SU-DHL-6 (cell line): ENCODE results near the gene RDH13.
"Not testable (repeated sequence)": the region's sequence is repeated elsewhere in the genome, so short reads cannot be mapped to it uniquely, and the experiment has no call there.

Experiments used
- H2AFZ ChIP-seq: fragments of 200-600 bp; sonication (generic); 2 replicates; pipeline ENCODE4 v1.6.1; 2014; ENCODE audit warnings: low read depth, mild to moderate bottlenecking, moderate library complexity, mixed read lengths, antibody characterized with exemption, low read length; ENCODE audit not compliant: severe bottlenecking
- H3F3A ChIP-seq: fragments of 200-600 bp; shearing (Covaris generic); 2 replicates; pipeline ENCODE4 v1.6.0; 2016; ENCODE audit warnings: antibody characterized with exemption, mild to moderate bottlenecking; ENCODE audit not compliant: insufficient read depth
- H3K27ac ChIP-seq: fragments of 200-600 bp; sonication (generic); 2 replicates; pipeline ENCODE4 v1.5.1; 2016; ENCODE audit warnings: low read depth, mild to moderate bottlenecking, low read length, moderate library complexity, mixed read lengths
- H3K27me3 ChIP-seq: fragments of 200-600 bp; sonication (generic), shearing (Covaris generic); 2 replicates; pipeline ENCODE4 v1.6.0; 2014; ENCODE audit warnings: mild to moderate bottlenecking, low read length
- H3K36me3 ChIP-seq: fragments of 200-600 bp; sonication (generic); 2 replicates; pipeline ENCODE4 v1.6.1; 2014; ENCODE audit warnings: mild to moderate bottlenecking, low read length, mixed read lengths
- H3K4me2 ChIP-seq: fragments of 300-600, 200-600 bp; shearing (Covaris generic), sonication (generic); 2 replicates; pipeline ENCODE4 v1.6.0; 2014; ENCODE audit warnings: low read length, low read depth, mild to moderate bottlenecking; ENCODE audit not compliant: poor library complexity, severe bottlenecking
- H3K4me3 ChIP-seq: fragments of 200-600 bp; sonication (generic); 2 replicates; pipeline ENCODE4 v1.5.1; 2014; ENCODE audit warnings: antibody characterized with exemption, low read length, mild to moderate bottlenecking, mixed read lengths; ENCODE audit not compliant: insufficient read depth, poor library complexity, severe bottlenecking
- H3K79me2 ChIP-seq: fragments of 200-600 bp; sonication (generic); 2 replicates; pipeline ENCODE4 v1.6.1; 2014; ENCODE audit warnings: mild to moderate bottlenecking, low read length, moderate library complexity; ENCODE audit not compliant: insufficient read depth
- H3K9ac ChIP-seq: fragments of 200-600 bp; sonication (generic); 2 replicates; pipeline ENCODE4 v1.7.0; 2014; ENCODE audit warnings: mild to moderate bottlenecking, low read length
- H3K9me2 ChIP-seq: fragments of 200-600 bp; sonication (generic); replicated peaks from 2 replicates; pipeline ENCODE4 v1.6.1; 2014; ENCODE audit warnings: low read length; ENCODE audit not compliant: insufficient read depth
- H3K9me3 ChIP-seq: fragments of 200-600 bp; sonication (generic); 2 replicates; pipeline ENCODE4 v1.6.1; 2014; ENCODE audit warnings: low read length, mixed read lengths; ENCODE audit not compliant: insufficient read depth
- H4K20me1 ChIP-seq: fragments of 200-600 bp; sonication (generic); 2 replicates; pipeline ENCODE4 v1.6.1; 2014; ENCODE audit warnings: low read depth, mild to moderate bottlenecking, antibody characterized with exemption, low read length, moderate library complexity, mixed read lengths
- EZH2phosphoT487 ChIP-seq: fragments of 200-600 bp; sonication (generic), shearing (Covaris generic); conservative IDR thresholded peaks from 2 replicates; pipeline ENCODE4 v1.6.1; 2018; ENCODE audit warnings: mild to moderate bottlenecking, antibody characterized with exemption, low read length, moderate library complexity, mixed read lengths
- TF ChIP-seq, protein P1 (sequence below): fragments of 200-600 bp; sonication (generic); IDR thresholded peaks from one replicate; pipeline ENCODE4 v1.5.1; 2017; ENCODE audit warnings: antibody characterized with exemption, mild to moderate bottlenecking, low read length, moderate library complexity; ENCODE audit not compliant: insufficient read depth, poor library complexity, severe bottlenecking

Gene RDH13

GRCh38 chr19:55024111-55024510 lies 38.8 kb downstream of the RDH13 start:
- Histone ChIP-seq H3K79me2 (peaks cover 37% of the 10 kb centered on the region), H3K9me2 (no peaks in the 10 kb centered on the region), H3K27me3 (no peaks in the 10 kb centered on the region), H2AFZ (no peak overlapping the region), H3K9me3 (peaks cover 8% of the 10 kb centered on the region; the same call in 1 of the 2 replicates), H4K20me1 (no peaks in the 10 kb centered on the region), H3K36me3 (0 out of 2 replicates have a peak, but pooled peaks cover 3% of the 10 kb centered on the region), H3K9ac (no peak overlapping the region), H3K4me2 (no peak overlapping the region), H3K4me3 (no peak overlapping the region), H3K27ac (no peak overlapping the region), H3F3A (peaks cover 26% of the 10 kb centered on the region)
- TF ChIP-seq, protein P1, sequence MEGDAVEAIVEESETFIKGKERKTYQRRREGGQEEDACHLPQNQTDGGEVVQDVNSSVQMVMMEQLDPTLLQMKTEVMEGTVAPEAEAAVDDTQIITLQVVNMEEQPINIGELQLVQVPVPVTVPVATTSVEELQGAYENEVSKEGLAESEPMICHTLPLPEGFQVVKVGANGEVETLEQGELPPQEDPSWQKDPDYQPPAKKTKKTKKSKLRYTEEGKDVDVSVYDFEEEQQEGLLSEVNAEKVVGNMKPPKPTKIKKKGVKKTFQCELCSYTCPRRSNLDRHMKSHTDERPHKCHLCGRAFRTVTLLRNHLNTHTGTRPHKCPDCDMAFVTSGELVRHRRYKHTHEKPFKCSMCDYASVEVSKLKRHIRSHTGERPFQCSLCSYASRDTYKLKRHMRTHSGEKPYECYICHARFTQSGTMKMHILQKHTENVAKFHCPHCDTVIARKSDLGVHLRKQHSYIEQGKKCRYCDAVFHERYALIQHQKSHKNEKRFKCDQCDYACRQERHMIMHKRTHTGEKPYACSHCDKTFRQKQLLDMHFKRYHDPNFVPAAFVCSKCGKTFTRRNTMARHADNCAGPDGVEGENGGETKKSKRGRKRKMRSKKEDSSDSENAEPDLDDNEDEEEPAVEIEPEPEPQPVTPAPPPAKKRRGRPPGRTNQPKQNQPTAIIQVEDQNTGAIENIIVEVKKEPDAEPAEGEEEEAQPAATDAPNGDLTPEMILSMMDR: no peak
- no peak for TF ChIP-seq EZH2phosphoT487

DNA sequence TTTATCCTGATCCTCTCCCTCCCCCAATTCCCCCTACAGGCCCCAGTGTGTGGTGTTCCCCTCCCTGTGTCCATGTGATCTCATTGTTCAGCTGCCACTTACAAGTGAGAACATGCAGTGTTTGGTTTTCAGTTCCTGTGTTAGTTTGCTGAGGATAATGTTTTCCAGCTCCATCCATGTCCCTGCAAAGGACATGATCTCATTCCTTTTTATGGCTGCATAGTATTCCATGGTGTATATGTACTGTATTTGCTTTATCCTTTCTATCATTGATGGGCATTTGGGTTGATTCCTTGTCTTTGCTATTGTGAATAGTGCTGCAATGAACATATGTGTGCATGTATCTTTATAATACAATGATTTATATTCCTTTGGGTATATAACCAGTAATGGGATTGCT lies 42.6 kb downstream of the RDH13 start:
- H3K4me2 ChIP-seq, H3K36me3 ChIP-seq, H3K9me3 ChIP-seq, H3K4me3 ChIP-seq, H3K9me2 ChIP-seq, H2AFZ ChIP-seq, H3K27ac ChIP-seq, H4K20me1 ChIP-seq, H3F3A ChIP-seq, H3K27me3 ChIP-seq, H3K9ac ChIP-seq: not testable (repeated sequence)
- H3K79me2 ChIP-seq: peaks cover 64% of the 10 kb centered on the region

- Histone ChIP-seq H3K27ac (no peak overlapping the region), H3K9me3 (no peaks in the 10 kb centered on the region), H3K9me2 (no peaks in the 10 kb centered on the region), H3K27me3 (no peaks in the 10 kb centered on the region), H3F3A (no peaks in the 10 kb centered on the region), H4K20me1 (no peaks in the 10 kb centered on the region), H3K4me2 (no peak overlapping the region), H3K9ac (no peak overlapping the region), H3K4me3 (no peak overlapping the region), H3K79me2 (peaks cover 64% of the 10 kb centered on the region), H2AFZ (no peak overlapping the region), H3K36me3 (no peaks in the 10 kb centered on the region)
- TF ChIP-seq, protein P1: no peak
- TF ChIP-seq EZH2phosphoT487: no peak
Observed at GRCh38 chr19:55018633-55019032, 44.3 kb downstream of the RDH13 start.

DNA sequence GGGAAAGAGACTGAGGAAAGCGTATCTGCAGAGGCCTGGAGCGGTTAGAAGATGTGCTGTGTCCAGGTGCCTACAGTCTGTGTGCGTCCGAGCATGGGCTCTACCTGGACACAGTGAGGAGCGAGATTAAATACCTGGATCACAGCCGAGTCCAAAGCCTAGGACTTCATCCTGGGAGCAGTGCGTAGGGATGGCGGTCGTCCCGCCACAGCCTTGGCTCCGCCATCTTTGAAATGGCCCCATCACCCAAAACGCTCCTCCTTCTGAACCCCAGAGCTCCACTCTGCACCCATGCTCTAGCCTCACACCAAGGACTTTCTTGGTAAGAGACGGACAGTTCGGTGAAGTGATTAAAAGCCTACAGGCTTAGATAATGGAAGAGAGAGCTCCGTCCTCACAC lies 44.7 kb downstream of the RDH13 start:
- no peak for TF ChIP-seq EZH2phosphoT487
- TF ChIP-seq, protein P1: no peak
- Histone ChIP-seq H4K20me1 (no peaks in the 10 kb centered on the region), H3F3A (no peaks in the 10 kb centered on the region), H3K9me3 (no peaks in the 10 kb centered on the region), H3K27ac (no peak overlapping the region), H2AFZ (no peak overlapping the region), H3K9me2 (no peaks in the 10 kb centered on the region), H3K9ac (no peak overlapping the region), H3K4me2 (no peak overlapping the region), H3K4me3 (no peak overlapping the region), H3K36me3 (no peaks in the 10 kb centered on the region), H3K79me2 (peaks cover 64% of the 10 kb centered on the region), H3K27me3 (no peaks in the 10 kb centered on the region)
